Activated T-helper 1 cell treated with Interleukin-2 at 50 U/mL for 16 hours (primary cell): ENCODE data around the gene PLXNB1.
"Not testable (repeated sequence)": the region's sequence is repeated elsewhere in the genome, so short reads cannot be mapped to it uniquely, and the experiment has no call there.

Source experiments
- DNase-seq: peaks from one replicate; pipeline ENCODE4 v3.0.0-alpha.2; 2020; ENCODE audit warnings: low read depth

Gene PLXNB1

GRCh38 chr3:48465531-48466378, 35.9 kb upstream of the PLXNB1 start:
- peak; percentile 65 for DNase-seq

- DNase-seq: no peak
Measured at GRCh38 chr3:48465237-48465530, 35.3 kb upstream of the PLXNB1 start.

GRCh38 chr3:48464713-48465221, 34.9 kb upstream of the PLXNB1 start:
- no peak for DNase-seq

GRCh38 chr3:48463703-48464102, 33.8 kb upstream of the PLXNB1 start:
- DNase-seq: no peak

DNA sequence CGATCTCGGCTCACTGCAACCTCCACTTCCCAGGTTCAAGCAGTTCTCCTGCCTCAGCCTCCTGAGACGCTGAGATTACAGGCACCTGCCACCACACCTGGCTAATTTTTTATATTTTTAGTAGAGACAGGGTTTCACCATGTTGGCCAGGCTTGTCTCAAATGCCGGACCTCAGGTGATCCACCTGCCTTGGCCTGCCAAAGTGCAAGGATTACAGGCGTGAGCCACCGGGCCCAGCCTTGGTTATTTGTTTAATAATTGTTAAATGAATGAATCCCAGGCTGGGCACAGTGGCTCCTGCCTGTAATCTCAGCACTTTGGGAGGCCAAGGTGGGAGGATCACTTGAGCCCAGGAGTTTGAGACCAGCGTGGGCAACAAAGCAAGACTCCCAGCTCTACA, 31.9 kb upstream of the PLXNB1 start:
- DNase-seq: not testable (repeated sequence)

- DNase-seq: no peak
Measured at GRCh38 chr3:48460517-48460902, 30.6 kb upstream of the PLXNB1 start.

- no peak for DNase-seq
Measured at GRCh38 chr3:48459773-48460516, 30.1 kb upstream of the PLXNB1 start.

DNA sequence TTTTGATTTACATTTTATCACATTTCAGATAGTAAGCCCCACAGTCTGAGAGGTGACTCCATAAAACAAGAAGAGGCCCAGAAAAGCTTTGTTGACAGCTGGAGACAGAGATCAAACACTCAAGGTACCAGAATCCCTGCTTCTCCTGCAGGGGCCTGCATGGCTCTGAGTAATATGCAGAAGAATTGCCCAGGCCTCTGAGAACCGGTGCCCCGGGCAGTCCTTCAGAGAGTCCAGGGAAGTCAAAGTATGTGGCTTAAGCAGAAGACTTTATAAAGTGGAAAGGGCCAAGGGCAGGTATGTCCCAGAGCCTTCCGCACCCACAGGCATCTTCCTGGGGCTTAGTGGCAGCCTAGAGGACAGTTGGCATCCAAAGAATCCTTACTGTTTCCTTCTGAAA, 29.4 kb upstream of the PLXNB1 start:
- no peak for DNase-seq

DNA sequence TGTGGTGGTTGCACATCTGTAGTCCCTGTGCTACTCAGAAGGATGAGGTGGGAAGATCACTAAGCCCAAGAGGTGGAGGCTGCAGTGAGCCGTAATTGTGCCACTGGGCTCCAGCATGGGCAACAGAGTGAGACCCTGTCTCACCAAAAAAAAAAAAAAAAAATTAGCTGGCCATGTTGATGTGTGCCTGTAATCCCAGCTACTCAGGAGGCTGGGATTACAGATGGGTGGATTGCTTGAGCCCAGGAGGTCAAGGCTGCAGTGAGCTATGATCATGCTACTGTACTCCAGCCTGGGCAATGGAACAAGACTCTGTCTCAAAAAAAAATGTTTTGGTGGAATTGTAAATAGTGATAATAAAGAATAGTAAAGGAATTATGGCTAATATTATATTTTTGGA, 26.6 kb upstream of the PLXNB1 start:
- DNase-seq: no peak

DNA sequence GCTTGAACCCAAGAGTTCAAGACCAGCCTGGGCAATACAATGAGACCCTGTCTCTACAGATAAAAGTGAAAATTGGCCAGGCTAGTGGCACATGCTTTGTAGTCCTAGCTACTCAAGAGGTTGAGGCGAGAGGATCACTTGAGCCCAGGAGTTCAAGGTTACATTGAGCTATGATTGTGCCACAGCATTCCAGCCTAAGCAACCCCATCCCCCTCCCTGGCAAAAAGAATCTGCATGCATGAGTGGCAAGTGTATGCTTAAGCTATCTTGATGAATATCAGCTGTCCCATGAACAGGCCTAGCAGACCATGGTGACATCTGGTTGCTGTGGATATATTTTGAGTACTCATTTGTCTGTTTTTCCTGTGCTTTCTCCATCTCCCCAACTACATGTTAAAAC, 21.4 kb upstream of the PLXNB1 start:
- no peak for DNase-seq

DNA sequence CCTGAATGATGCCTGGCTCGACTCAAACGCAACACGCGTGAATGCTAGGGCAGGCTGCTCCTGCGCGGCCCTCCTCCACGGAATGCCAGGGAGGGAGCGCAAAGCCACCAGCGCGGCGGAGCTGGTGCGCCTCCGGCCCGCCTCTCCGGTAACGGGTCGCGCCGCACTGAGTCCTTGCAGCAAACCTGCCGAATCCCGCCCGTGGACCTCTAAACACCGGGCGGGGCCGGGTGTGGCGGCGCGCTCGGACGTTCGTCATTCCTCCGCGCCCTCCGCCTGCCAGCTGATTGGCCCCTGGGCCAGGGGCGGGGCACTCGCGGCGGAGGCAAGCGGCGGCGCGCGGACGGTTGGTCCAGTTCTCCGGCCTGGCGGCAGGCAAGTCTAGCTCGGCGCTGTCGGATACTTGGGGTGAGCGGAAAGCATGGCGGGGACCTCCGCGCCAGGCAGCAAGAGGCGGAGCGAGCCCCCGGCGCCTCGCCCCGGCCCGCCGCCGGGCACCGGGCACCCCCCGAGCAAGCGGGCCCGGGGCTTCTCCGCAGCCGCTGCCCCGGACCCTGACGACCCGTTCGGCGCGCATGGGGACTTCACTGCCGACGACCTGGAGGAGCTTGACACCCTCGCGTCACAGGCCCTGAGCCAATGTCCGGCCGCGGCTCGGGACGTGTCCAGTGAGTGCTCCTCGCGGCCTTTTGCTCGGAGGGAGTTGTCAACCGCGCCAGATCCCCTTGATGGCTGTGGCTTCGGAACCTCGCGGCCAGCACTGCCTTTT, 16.7 kb upstream of the PLXNB1 start, which contains the start of gene ATRIP:
TSS of gene ATRIP (plus strand) at position 313 of the 769 bp plus-strand sequence. CDS start at position 422, 109 bp downstream.
- DNase-seq: peak; percentile 85

GRCh38 chr3:48446043-48446424, 16.1 kb upstream of the PLXNB1 start:
- no peak for DNase-seq

GRCh38 chr3:48445277-48445882, 15.5 kb upstream of the PLXNB1 start:
- DNase-seq: no peak

GRCh38 chr3:48441940-48442339, 12.1 kb upstream of the PLXNB1 start:
- no peak for DNase-seq

DNA sequence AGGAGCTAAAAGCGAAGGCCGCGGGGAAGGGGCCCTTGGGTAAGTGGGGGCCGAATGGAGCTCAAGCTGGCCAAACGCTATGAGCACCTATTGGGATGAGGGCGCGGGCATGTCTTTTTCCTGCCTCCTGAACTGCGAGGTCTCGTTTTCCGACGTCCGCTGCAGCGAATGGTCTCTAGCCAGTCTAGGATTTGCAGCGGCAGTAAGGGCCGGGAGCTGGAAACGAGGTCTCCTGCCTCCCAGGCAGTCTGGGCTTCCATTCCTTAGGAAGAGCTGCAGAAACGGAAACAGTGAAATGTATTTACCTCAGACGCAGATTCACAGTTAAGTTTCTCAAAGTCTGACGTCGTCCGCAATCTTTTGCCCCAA, 10.7 kb upstream of the PLXNB1 start:
- no peak for DNase-seq

DNA sequence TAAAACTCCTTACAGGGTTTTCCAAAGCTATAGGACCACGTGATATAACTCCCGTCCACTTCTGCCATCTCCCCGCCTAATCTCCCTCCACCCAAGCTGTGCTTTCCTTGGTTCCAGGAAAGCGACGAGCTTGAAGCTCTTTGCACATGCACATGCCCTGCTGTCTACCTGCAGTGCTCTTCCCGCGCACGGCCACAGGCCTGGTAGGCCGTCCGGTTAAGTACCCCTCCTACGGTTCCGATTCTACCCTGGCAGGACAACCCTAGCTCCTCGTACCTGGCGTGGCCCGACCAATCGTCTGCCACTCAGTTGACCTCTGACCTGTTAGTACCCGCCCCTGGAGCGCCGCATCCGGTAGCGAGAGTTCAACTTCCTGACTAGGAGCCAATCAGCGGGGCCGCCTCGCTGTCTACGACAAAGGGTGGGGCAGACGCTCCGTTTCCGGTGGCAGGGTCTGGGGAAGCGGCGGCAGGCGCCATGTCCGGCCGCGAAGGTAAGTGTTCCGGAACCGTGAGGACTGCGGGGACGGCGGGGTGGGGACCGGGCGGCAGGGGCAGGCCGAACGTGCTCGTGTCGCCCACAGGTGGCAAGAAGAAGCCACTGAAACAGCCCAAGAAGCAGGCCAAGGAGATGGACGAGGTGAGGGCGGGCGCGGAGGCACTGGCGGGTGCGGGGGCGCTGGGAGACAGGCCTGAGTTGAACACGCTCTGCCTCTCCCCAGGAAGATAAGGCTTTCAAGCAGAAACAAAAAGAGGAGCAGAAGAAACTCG, 10.1 kb upstream of the PLXNB1 start, which contains the start of the genes CCDC51 and TMA7:
TSS of gene CCDC51 (minus strand) at position 300 of the 770 bp plus-strand sequence. CDS start 4,991 bp downstream, outside the sequence.
TSS of gene TMA7 (plus strand) at position 438 of the 770 bp plus-strand sequence. CDS start at position 478, 40 bp downstream.
- DNase-seq: peak; percentile 97

GRCh38 chr3:48437812-48438211, 7.9 kb upstream of the PLXNB1 start:
- no peak for DNase-seq

DNA sequence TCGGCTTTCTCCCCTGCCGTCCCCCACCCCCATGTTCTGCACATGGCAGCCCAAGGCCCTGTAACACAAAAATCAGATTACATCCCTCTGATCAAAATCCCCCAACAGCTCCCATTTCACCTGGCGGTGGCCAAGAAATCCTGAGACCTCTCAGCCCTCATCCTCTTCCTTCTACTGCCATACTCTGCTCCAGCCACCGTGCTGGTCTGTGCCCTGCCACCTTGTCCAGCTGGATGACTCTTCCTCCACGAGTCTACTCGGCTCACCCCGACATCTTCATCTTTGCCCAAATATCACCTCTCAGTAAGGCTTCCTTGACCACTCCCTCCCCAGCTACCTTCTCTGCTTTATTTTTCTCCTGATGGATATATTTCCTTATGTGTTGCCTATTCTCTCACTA, 7.0 kb upstream of the PLXNB1 start:
- DNase-seq: no peak

- no peak for DNase-seq
Measured at GRCh38 chr3:48436477-48436787, 6.5 kb upstream of the PLXNB1 start.

GRCh38 chr3:48435774-48436476, 6.0 kb upstream of the PLXNB1 start:
- DNase-seq: peak; percentile 76

- DNase-seq: no peak
Measured at GRCh38 chr3:48435223-48435595, 5.3 kb upstream of the PLXNB1 start.
